ENCODE measurements around the gene PHF14. TPM values are rescaled to one million over a fixed set of nuclear protein-coding genes. Genes with fewer than 3 reads are reported as not detected.

PHF14 gene
- total RNA-seq, 1 experiment from 2014 or later: 109 TPM

DNA sequence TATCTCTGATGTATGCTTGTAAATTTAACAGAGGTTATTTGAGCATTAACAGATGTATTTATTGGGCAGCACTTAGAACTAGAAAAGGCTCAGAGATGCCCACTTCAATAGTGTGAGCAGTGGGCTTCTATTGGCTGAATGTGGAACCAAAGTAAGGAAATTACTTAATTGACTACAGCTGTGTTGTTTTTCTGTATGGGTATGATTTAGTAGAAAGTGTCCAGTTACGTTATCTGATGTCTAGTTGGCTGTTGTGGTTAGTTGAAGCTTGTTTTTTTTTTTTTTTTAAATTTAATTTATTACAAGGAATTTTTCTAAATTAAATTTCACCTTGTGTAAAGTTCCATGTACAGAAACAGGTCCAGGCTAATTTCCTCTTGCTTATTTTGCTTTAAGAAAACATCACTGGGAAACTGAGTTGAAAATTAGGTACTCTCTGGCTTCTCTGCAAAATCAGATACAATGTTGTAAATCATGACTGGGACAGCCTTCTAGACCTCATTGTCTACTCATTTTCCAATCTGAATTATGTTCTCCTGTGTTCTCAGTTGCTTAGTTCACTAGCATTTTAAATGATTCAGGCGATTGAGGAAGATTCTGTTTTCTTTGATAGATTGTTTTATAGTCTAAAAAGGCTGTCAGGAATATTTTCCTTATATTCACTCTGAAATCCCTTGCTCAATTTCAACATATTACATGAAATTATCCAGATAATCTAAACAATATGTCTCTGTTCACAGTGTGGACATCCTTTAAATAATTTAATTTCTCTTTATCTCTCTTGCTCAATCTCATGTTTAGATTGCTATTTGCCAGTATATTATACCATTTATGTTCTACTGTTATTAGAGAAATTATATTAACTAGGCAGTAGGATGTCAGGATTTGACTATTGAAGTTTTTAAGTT lies 53.0 kb downstream of the PHF14 start:
- no peaks in the 10 kb centered on the region for H3K9me3 ChIP-seq (replicated peaks)
- DNase-seq: peak in 1 of 2 experiments; percentile 36
- H3K4me1 ChIP-seq: peaks cover 3% of the 10 kb centered on the region; the same call in 1 of the 2 replicates
- H3K27me3 ChIP-seq: no peaks in the 10 kb centered on the region
- peaks cover 58% of the 10 kb centered on the region for H3K36me3 ChIP-seq
- no peak overlapping the region for H3K27ac ChIP-seq
- no peak overlapping the region for H3K4me3 ChIP-seq

GRCh38 chr7:11035661-11036060 lies 62.0 kb downstream of the PHF14 start:
- H3K9me3 ChIP-seq (replicated peaks): no peaks in the 10 kb centered on the region
- H3K36me3 ChIP-seq: peaks cover 60% of the 10 kb centered on the region
- H3K27ac ChIP-seq: no peak overlapping the region
- no peaks in the 10 kb centered on the region for H3K4me1 ChIP-seq
- no peaks in the 10 kb centered on the region for H3K27me3 ChIP-seq
- no peak for DNase-seq
- no peak overlapping the region for H3K4me3 ChIP-seq

DNA sequence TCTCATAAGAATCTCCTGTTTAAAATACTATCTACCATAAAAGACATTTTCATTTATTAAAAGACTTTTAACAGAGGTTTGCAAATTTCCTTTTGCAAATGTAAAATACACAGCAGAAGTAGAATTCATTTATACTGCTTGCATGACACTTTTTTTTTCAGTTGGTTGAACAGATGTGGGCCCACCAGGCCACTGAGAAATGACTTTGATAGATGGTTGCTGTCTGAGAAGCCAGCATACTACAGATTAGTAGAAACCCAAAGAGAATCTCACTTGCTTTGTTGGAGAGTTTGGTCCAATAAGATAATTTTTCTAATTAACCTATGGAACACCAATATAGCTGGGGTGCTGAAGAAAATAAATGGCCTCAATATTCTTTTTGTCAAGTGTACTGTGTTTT lies 66.3 kb downstream of the PHF14 start:
- Histone ChIP-seq H3K27ac (no peak overlapping the region), H3K36me3 (peaks cover 80% of the 10 kb centered on the region), H3K27me3 (no peaks in the 10 kb centered on the region), H3K9me3 (replicated peaks) (no peaks in the 10 kb centered on the region), H3K4me1 (no peaks in the 10 kb centered on the region), H3K4me3 (no peak overlapping the region)
- DNase-seq: no peak

GRCh38 chr7:11054033-11054432 lies 80.4 kb downstream of the PHF14 start:
- no peak overlapping the region for H3K27ac ChIP-seq
- no peak for DNase-seq
- H3K4me1 ChIP-seq: no peaks in the 10 kb centered on the region
- H3K36me3 ChIP-seq: peaks cover 46% of the 10 kb centered on the region
- no peaks in the 10 kb centered on the region for H3K27me3 ChIP-seq
- no peak overlapping the region for H3K4me3 ChIP-seq
- H3K9me3 ChIP-seq (replicated peaks): no peaks in the 10 kb centered on the region

GRCh38 chr7:11060893-11061292 lies 87.2 kb downstream of the PHF14 start:
- Histone ChIP-seq H3K9me3 (replicated peaks) (no peaks in the 10 kb centered on the region), H3K27ac (no peak overlapping the region), H3K36me3 (peaks cover 71% of the 10 kb centered on the region), H3K4me1 (peaks cover 5% of the 10 kb centered on the region; the same call in 1 of the 2 replicates), H3K4me3 (no peak overlapping the region), H3K27me3 (no peaks in the 10 kb centered on the region)
- peak in 1 of 2 experiments; percentile 17 for DNase-seq

DNA sequence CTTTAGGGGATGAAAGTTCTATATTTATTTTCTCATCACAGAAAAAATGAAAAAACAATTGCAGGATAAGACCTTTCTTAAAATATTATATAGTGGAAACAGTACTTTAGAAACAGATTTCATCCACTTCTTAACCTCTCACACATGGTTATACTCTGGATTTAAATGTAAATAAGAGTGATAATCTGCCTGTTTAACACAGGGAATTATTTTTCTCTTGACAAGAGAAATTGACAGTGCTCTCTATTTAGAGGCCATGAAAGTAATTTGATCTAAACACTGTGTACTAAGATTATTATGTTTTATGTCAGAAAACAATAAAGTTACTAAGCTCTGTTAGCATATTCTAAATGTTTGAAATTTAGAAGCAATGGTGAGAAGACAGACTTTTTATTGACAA lies 88.4 kb downstream of the PHF14 start:
- H3K4me3 ChIP-seq: no peak overlapping the region
- H3K36me3 ChIP-seq: peaks cover 75% of the 10 kb centered on the region
- H3K9me3 ChIP-seq (replicated peaks): no peaks in the 10 kb centered on the region
- H3K27me3 ChIP-seq: no peaks in the 10 kb centered on the region
- H3K4me1 ChIP-seq: peaks cover 5% of the 10 kb centered on the region; the same call in 1 of the 2 replicates
- H3K27ac ChIP-seq: no peak overlapping the region
- no peak for DNase-seq

GRCh38 chr7:11069591-11069990 lies 95.9 kb downstream of the PHF14 start:
- Histone ChIP-seq H3K27me3 (no peaks in the 10 kb centered on the region), H3K9me3 (replicated peaks) (no peaks in the 10 kb centered on the region), H3K27ac (no peak overlapping the region), H3K4me1 (peaks cover 3% of the 10 kb centered on the region; the same call in 1 of the 2 replicates), H3K4me3 (no peak overlapping the region), H3K36me3 (peaks cover 48% of the 10 kb centered on the region)
- DNase-seq: peak in 1 of 2 experiments; percentile 30

GRCh38 chr7:11077816-11078215 lies 104.1 kb downstream of the PHF14 start:
- H3K4me1 ChIP-seq: no peaks in the 10 kb centered on the region; the same call in 1 of the 2 replicates
- H3K9me3 ChIP-seq (replicated peaks): no peaks in the 10 kb centered on the region
- no peaks in the 10 kb centered on the region for H3K27me3 ChIP-seq
- H3K36me3 ChIP-seq: peaks cover 25% of the 10 kb centered on the region
- no peak overlapping the region for H3K27ac ChIP-seq
- DNase-seq: no peak
- H3K4me3 ChIP-seq: no peak overlapping the region

DNA sequence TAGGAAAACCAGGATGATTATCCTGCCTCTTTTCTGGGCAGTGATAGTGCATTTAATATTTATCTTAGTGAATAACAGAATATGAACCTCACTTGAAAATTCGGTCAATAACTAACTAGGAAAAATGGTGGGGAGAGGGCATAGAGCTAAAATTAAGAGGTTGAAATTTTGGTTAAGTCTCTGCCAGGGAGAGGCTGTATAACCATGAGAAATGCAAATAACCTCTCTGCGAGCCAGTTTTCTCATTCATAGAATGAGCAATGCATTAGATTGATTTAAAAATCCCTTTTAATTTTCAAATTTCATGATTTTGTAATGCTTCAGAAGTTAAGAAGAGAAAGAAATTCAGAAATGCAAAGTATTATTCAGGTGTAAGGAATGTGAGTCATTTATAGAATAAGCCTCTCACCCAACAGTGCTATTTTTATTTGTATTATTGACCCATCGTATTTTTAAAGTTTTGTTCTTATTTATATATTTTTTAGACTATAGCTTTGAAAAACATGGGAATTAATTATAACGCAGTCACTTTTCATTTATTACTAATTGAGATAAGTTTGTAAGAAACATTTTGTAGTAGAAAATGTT lies 104.7 kb downstream of the PHF14 start:
- no peak overlapping the region for H3K27ac ChIP-seq
- H3K4me3 ChIP-seq: no peak overlapping the region

GRCh38 chr7:11079907-11080306 lies 106.2 kb downstream of the PHF14 start:
- no peaks in the 10 kb centered on the region for H3K9me3 ChIP-seq (replicated peaks)
- no peak for DNase-seq
- no peaks in the 10 kb centered on the region; the same call in 1 of the 2 replicates for H3K4me1 ChIP-seq
- H3K27ac ChIP-seq: no peak overlapping the region
- H3K36me3 ChIP-seq: peaks cover 28% of the 10 kb centered on the region
- H3K4me3 ChIP-seq: no peak overlapping the region
- no peaks in the 10 kb centered on the region for H3K27me3 ChIP-seq

More for the DNA sequence above, 104.7 kb downstream of the PHF14 start:
- no peak for DNase-seq
- Histone ChIP-seq H3K4me1 (no peaks in the 10 kb centered on the region; the same call in 1 of the 2 replicates), H3K9me3 (replicated peaks) (no peaks in the 10 kb centered on the region), H3K36me3 (peaks cover 23% of the 10 kb centered on the region), H3K27me3 (no peaks in the 10 kb centered on the region)

DNA sequence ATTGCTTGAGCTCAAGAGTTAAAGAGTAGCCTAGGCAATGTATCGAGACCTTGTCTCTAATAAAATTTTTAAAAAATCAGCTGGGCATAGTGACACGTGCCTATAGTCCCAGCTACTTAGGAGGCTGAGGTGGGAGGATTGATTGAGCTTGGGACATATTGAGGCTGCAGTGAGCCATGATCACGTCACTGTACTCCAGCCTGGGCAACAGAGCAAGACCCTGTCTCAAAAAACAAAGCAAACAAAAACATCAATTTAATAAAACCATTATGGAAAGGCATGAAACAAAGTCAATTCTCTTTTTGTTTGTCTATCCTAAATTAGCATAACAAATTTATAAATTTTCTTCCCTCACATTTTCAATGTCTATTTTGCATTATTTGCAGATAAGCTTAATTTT lies 108.4 kb downstream of the PHF14 start:
- peaks cover 36% of the 10 kb centered on the region for H3K36me3 ChIP-seq
- no peaks in the 10 kb centered on the region for H3K9me3 ChIP-seq (replicated peaks)
- H3K4me3 ChIP-seq: no peak overlapping the region
- DNase-seq: no peak
- H3K27me3 ChIP-seq: no peaks in the 10 kb centered on the region
- H3K4me1 ChIP-seq: no peaks in the 10 kb centered on the region; the same call in 1 of the 2 replicates
- H3K27ac ChIP-seq: no peak overlapping the region

DNA sequence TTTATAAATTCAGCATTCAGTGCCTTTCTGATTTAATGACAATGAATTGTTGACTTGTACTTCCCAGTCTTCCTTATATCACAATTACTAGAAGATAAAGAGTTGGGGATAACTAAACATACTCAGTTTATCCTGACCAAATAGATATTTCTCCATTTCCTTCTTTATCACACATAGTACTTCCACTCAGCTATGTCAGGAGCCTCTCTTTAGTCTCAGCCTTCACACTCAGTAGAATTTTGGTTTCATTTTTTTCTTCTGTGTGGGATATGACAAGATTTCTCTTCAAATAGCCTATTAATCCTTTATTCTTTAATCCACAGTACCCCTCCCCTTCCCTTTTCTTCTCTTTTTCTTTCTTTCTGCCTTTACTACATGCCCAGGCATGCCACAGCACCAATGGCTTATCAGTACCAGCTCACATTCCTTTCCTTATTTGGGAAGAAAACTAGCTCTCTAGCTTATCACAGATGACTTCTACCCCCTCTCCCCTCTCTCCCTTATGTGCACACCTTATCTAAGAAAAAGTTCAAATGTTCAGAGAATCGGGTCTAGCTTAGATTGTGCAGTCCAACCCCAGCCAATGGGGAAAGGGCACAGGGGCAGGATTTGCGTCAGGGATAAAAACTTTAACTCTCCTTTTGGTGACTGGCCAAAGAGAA lies 109.0 kb downstream of the PHF14 start:
- Histone ChIP-seq H3K27ac (no peak overlapping the region), H3K36me3 (peaks cover 34% of the 10 kb centered on the region), H3K27me3 (no peaks in the 10 kb centered on the region), H3K4me1 (no peaks in the 10 kb centered on the region; the same call in 1 of the 2 replicates), H3K4me3 (no peak overlapping the region), H3K9me3 (replicated peaks) (no peaks in the 10 kb centered on the region)
- no peak for DNase-seq

DNA sequence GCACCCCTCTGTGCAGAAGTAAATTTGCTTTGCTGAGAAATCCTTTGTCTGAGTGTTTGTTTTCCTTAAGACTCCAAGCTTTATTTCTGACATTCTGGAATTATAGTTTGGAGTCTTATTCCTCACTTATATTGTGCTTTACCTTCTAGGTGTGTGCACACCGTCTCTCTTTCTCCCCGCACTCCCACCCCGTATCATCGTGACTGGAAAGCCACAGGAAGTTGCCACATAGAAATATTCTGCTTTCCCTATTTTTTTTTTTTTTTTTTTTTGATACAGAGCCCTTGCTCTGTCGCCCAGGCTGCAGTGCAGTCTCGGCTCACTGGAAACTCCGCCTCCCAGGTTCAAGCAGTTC lies 109.5 kb downstream of the PHF14 start:
- Histone ChIP-seq H3K4me3 (no peak overlapping the region), H3K9me3 (replicated peaks) (no peaks in the 10 kb centered on the region), H3K27ac (no peak overlapping the region), H3K27me3 (no peaks in the 10 kb centered on the region), H3K36me3 (peaks cover 36% of the 10 kb centered on the region), H3K4me1 (no peaks in the 10 kb centered on the region; the same call in 1 of the 2 replicates)
- DNase-seq: no peak

DNA sequence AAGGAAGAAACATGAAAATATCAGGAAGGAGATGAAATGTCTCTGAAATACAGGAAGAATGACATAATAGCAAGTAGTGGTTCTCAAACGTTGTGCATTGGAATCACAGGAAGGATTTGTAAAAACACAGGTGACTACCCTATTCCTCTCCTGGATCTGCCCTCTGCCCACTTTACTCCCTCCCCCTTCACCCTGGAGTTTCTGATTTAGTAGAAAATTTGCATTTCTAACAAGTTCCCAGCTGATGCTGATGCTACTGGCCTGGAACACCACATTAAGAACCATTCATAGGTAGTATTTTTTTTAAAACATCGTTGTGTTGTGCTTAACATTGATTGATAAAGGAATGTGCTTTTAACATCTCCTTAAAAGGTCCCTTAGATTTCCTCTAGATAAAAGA lies 130.9 kb downstream of the PHF14 start:
- Histone ChIP-seq H3K4me3 (no peak overlapping the region), H3K4me1 (no peaks in the 10 kb centered on the region), H3K27me3 (no peaks in the 10 kb centered on the region), H3K27ac (no peak overlapping the region), H3K36me3 (peaks cover 11% of the 10 kb centered on the region; the same call in 1 of the 2 replicates), H3K9me3 (replicated peaks) (no peaks in the 10 kb centered on the region)
- no peak for DNase-seq

GRCh38 chr7:11109659-11110058 lies 136.0 kb downstream of the PHF14 start:
- Histone ChIP-seq H3K4me1 (no peaks in the 10 kb centered on the region), H3K27ac (no peak overlapping the region), H3K4me3 (no peak overlapping the region), H3K27me3 (no peaks in the 10 kb centered on the region), H3K36me3 (peaks cover 5% of the 10 kb centered on the region), H3K9me3 (replicated peaks) (no peaks in the 10 kb centered on the region)
- DNase-seq: no peak
